Measurements from ENCODE around the gene AIP.

AIP gene

DNA sequence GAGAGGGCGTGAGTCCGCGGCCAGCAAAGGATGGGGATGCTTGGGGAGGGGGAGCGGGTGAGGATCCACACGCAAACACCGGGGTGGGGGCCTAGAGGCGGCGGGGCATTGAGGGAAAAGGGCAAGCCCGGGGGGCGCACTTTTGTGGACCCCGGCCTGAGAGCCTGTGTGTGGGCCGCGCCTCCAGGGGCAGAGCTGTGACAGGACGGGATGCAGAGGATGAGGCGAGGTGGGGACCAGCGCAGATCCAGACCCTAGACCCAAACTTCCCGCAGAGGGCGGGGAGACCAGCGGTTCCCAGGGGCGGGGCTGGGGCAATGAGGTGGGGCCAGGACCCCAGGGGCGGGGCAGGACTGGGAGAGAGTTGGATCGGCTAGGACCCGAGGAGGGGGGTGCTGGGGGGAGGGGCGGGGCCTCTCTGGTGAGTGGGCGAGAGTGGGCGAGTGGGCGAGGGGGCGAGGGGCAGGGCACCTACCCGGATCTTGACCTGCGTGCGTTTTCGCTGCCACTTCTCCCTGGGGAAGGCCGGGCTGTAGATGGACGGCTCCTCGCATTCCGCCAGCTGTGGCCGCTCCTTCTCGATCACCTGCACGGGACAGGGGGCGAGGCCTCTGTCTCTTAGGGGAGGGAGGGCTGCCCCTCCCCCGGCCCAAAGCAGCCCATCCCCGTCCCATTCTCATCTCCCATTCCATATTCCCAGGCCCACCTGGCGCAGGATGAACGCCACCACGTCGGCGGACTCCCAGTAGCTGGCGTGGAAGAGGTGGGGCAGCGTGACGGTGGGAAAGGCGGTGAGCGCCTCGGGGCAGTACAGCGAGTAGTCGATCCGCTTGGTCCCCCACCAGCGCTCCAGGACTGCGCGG lies 11.8 kb downstream of the AIP start:
- FAIRE-seq = no peak

DNA sequence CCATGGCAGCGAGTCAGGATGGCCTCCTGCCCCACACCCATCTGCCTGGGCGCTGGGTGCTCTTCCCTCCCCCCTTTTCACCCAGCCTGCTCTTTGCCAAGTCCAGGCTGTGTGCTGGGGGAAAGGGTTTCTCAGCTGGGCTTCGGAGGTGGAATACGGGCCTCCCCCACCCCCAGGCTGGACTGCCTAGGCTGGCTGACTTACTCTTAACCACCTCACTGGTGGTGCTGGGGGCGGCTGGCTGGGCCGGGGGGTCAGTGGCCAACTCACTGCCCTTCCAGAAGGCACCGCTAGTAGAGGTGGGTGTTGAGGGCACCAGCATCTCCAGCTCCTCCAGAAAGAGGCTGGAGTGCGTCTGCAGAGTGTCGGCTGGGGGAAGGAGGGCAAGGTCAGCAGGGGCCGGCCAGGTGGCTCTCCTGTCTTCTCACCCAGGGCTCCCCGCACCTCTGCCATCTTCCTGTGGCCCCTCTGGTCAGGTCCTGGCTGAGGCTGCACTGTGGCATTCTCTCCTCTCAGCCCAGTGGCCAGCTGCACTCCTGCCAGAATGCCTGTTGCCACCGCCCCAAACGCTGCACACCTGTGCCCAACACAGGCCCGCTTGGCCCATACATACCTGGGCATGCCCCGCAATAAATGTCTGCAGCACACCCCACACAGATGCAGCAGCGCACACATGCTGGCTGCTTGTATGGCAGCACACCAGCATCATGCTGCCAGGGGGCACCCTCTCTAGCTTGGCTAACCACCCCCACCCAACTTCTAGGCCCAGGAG lies 12.6 kb downstream of the AIP start:
- no peak for FAIRE-seq

DNA sequence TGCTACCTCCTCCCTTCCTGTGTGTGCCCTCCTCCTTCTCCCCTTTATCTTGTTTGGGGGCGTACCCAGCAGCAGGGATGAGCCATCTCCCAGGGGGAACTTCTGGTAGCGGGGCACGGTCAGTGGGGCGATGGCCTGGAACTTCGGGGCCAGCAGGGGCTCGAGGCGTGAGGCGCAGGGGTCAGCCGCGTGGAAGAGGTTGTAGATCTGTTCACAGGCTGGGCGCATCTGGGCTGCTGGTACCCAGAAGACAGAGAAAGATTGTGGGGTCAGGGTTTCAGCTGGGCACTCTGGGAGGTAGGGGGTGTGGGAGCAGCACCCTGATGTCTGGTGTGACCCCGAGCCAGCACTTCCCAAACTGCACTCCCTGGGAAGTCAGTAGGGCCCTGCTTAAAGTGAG lies 13.3 kb downstream of the AIP start:
- FAIRE-seq = no peak

DNA sequence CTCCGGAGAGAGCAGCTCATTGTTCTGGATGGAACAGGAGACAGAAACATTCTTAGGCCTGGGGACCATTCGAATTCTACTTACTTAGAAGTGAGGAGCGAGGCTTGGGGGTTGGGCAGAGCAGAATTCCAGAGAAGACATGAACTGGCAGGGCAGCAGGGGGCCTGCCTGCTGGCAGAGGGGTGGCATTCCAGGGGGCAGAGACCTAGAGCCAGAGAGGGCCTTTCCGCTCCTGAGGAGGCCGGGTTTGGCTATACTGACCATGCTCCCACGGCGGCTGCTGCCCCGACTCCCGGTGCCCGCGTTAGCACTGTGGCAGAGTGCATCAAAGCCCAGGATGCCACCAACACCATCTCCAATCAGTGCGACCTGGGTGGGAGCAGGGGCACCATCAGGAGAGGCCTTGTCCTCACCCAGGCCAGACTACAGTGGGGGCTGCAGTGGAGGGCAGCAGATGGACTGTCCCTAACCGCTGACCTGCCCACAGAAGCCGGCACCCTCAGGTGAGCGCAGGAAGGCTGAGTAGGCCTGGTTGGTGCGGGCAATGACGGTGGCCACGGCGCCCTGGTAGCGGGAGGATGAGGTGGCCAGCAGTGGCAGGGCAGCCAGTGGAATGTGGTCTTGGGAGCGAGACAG lies 14.9 kb downstream of the AIP start:
- FAIRE-seq = no peak

DNA sequence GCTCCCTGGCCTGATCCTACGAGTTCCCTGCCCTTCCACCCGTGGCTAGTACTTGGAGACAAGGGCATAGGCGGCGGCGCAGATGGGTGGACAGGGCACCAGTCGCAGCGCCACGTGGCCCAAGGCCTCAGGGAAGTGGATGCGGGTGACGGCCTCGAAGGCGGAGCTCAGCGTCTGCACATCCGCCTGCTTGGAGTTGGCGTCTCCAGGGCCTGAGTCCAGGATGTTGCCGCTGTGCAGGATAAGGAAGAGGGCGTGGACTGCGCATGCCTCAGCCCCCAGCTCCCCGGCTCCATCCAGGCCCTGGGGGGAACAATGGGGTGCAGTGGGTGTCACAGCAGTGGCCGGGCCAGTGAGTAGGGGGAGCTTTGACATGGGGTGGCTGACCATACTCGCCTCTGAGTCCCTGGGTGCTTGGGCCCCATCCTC lies 15.7 kb downstream of the AIP start:
- no peak for FAIRE-seq

DNA sequence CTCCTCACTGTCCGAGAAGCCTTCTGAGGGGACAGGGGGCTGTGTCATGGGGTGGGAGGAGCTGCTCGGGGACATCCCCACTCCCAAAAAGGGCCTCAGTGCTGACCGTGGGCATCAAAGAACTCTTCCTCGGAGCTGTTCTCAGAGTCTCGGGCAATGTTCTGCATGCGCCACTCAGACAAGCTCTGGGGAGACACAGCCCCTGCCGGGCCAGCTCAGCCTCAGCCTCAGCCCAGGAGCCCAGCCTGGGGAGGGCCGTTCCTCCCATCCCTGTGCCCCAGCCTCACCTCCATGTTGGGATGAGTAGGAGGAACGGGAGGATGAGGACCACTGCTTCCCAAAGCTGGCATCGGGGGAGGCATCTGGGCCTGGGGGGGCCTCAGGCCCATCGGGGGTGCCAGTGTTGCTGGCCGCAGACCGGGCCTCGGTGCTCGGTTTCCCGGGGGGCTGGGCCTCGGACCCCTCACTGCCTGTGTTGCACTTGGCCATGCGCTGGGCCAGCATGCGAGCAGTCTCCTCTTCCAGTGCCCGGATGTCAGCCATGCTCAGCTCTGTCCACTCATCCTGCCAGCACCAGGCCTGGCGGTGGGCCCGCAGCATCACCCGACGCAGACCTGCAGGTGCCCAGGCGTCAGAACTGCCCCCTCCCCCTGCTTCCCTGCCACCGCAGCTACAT lies 17.1 kb downstream of the AIP start:
- FAIRE-seq = no peak

DNA sequence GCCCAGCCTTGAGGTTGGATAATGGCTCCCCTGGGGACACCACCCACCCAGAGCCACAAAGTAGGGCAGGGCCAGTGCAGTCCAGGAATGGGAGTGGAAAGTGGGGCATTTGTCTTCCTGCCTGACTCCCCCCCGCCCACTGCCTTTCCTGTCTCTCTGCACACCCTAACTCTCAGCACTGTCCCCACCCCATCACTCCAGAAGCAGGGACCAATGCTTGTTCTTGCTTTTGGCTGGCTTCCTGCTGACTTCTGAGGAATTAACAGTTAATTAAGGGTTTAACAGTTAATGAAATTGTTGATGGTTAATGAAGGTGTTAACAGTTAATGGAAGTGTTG lies 17.6 kb downstream of the AIP start:
- FAIRE-seq = no peak

DNA sequence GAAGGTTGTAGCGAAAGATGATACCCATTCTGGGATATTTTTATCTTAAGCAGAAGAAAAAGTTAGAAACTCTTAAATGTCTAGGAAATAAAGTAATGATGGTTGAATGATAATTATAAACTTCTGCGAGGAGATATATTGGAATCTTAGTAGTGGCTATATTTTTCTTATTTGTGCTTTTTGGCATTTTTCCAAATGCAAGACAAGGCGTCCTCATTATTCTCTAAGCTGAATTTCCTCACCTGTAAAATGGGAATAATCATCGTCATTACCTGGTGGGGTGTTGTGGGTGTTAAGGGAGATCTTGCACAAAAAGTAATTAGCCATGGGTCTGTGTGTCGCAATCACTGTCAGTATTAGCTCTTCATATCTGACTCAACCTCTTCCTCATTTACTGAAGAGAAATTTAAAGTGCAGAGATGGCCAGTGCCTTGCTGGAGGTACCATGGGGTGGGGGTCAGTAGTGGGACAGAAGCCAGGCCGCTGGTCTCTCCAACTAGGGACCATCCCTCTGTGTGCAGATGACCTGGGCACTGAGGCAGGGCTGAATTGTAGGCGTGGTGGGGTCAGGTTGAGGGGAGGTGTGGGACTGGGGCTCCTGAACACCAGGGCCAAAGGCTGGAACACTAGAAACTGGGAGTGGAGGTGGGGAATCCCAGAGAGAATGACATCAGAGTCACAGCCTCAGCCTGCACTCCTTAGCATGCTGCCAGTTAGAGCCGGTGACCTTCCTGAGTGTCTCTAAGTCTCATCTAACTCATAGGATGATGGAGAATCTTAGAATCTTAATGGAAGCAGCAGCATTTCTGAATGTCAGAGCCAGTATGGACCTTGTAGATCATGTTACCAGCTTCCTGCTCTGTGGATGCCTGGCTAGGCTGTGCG lies 18.2 kb downstream of the AIP start:
- no peak for FAIRE-seq

DNA sequence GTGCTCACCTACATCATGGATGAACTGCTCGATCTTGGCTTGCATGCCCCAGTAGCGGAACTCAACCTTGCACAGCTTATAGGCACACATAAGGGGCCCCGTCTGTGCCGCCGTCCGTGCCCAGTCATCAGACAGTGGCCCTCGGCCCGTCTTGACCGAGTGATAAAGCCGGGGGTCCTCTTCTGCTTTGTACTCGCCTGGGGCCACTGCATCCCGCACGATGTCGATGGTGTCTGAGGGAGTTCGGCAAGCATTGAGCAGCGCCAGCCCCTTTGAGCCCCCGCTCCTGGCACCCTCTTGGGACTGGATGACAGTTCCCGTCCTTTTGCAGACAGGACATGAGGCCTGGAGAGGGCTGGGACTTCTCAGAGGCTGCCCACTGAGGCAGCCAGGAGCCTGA lies 19.0 kb downstream of the AIP start:
- no peak for FAIRE-seq

DNA sequence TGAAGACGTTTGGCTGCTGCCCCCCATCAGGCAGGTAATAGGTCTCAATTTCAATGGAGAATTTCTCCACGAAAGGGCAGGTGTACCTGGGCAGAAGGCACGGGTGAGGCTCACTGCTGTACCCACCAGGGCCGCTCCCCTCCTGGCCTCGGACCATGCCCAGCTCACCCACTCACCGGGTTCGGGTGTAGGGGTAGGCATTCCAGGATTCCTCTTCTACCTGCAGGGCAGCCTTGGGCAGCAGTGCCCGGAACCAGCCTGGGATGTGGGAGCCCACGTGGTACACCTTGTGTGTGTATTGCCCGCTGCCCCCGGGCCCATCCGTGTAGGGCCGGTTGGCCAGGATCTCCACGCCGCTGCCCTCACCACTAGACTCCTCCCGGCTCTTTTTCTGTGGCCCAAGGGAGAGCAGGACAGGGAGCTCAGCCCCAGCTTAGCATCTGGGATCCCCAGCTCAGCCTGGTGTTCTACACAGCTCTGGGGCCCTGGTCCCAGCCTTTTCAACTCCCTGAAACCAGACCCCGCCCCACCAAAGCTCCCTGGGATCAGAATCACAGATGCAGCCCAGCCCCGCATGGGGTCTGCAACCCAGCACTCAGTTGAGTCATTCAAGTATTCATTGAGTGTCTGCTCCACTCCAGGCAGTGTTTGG lies 19.6 kb downstream of the AIP start:
- FAIRE-seq = no peak

DNA sequence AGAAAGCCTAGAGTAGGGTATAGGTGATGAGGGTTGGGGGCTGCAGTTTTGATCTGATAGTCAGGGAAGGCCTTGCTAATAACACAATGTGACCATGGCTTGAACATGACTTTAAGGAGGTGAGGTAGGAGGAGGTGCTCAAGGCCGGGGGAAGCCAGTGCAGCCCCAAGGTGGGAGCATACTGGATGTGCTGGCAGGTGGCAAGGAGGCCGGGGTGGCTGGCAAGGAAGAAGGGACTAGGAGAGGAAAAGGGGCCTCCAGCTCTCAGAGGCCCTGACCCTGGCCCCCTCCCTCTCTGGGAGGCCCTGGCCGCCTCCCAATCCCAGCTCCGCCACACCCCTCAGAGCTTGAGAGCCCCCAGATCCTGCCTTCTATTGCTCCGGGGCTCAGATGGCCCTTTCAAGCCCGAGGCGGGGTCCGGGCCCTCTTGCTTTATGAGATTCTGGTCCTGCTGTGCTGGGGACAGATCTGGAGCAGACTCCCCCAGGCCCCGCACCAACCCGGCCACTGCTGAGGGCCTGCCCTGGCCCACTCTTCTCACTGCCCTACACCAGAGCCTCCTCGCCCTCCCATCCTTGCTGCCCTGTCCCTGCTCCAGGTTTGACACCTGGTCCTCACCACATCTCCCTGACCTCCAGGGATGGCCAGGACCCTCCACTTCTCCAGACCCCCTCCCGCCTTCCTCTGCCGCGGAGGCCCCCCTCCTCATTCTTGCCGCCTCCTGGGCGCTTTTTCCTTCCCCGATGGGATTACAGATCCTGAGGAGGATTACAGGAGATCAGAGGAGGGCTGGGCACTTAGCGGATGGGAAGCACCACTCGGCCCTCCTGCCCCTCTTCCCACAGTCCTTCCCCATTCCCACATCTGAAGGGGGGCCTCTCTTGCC lies 20.5 kb downstream of the AIP start:
- FAIRE-seq = no peak

DNA sequence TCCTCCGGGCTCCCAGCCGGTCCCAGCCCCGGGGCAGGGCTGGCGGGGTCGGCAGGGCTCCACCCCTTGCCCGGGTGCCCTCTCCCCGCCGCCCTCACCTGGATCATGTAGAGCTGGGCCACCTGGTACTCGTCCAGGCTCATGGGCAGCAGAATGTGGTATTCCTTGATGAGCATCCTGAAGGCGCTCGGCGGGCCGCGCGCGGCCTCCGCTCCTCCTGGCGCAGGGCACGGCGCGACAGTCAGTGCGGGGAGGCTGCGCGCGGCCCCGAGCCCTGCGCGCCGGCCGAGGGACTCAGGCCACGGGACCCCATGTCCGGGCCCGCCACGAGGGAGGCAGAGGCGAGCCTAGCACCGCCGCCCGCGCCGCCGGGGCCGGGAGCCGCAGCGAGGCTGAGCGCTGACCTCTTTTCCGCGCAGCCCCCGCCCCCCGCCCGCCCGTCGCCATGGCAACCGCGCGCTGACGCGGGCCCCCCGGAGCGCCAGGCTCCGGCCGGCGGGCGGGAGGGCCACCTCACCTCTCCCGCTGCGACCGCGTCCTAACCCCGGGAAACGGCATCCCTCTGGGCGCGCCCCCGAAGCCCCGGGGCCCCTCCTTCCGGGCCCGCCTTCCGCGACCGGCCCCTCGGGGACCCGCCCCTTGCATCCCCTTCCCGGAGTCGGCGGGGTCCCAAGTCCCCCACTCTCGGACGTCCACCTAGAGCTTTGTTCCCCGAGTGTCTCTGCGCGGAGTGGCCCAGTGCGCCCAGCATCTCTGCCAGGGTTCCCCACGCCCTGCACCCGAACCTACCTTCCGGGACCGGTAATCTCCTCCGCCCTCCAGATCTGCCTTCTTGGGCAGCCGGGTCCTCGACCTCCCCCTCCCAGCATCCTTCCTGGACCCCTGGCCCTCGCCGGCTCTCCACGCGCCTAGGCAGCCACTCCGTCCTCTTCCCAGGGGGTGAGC lies 21.5 kb downstream of the AIP start:
- FAIRE-seq = no peak

DNA sequence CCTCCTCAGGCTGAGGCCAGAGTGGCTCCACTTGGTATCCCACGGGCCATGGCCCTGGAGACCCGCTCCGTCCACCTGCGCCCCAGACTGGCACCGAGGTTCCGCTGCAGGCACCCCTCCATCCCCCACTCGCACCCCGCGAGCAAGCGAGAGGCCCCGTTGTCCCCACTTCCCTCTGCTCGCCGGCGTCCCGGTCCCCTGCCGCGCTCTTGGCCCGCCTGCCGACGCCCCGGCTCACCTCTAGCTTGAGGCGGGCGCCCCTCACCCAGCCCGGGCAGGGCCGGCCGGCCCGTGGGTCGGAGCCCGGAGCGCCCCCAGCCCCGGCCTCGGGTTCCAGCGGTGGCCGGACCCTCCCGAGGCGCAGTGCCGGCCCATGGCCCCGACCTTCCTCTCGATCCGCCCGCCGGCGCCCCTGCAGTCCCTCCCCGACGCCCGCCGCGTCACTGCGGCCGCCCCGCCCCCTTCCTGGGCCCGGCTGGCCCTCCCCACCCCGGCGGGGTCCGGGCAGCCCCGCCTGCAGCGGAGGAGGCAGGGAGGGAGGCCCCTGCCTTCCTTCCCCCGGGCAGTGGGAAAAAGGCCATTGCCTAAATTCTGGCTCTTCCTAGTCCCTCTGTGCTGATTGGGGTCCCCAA lies 22.2 kb downstream of the AIP start, which contains the start of gene PITPNM1:
Gene PITPNM1 (minus strand): TSS at position 414 of the 632 bp plus-strand sequence. CDS start 1,183 bp downstream, outside the sequence.
- FAIRE-seq = no peak

DNA sequence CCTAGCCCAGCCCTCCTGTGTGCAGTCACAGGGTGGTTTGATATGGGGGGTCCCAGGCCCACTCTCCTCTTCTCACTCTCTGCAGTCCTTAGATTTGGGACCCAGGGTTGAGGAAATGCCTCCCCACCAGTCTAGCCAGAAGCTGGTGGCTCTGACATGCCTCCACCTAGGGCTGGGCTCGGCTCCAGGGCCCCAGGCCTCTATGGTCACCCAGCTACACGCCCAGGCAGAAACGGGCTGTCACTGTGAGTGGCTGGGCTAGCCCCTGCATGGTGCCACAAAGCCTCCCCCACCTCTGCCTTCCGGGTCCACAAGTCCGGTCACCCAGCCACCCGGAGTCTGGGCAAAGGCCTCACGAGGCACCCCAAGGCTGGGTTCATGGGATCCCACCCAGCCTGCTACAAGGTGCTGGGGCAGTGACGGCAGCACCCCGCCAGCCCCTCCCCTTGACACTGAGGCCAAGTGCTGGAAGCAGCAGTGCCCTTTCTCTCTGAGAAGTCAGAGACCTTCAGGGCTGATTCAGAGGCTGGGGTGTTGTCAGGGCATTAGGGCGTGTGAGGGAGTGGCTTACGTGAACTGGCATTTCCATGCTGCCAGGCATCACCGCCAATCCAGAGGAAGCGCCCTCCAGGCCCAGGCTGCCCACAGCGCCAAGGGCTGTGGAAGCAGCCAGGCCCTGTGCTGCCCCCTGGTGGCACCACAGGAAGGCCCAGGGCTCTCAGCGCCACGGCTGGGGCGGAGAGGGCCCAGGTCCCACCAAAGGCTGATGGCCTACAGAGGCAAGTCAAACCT lies 23.0 kb downstream of the AIP start:
- FAIRE-seq = no peak

DNA sequence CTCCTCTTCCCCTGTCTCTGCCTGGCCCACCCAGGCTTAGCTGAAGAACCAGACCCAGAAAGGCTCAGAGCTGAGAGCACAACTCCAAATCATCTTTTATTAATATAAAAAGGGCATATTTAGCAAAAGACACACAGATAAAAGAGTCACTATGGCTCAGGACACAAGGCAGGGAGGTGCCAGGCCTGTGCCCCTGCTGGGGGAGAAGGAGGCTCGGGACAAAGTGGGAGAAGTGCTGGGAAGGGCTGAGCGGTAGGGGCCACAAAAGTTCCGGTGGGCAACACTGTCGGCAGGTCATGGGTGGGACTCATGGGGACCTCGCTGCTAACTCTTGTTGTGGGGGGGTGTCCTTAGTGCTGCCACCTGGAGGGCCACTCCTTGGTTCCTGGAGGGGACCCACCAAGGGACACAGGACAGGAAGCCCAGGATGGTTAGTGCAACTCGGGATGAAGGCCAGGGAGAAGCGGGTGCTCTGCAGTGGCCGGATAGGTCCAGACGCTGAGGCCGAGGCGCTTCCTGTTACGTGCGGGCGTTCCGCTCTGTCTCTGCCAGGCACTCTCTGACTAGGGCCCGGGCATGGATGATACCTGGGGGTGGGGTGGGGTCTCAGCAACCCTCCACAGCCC lies 23.7 kb downstream of the AIP start:
- FAIRE-seq = no peak

DNA sequence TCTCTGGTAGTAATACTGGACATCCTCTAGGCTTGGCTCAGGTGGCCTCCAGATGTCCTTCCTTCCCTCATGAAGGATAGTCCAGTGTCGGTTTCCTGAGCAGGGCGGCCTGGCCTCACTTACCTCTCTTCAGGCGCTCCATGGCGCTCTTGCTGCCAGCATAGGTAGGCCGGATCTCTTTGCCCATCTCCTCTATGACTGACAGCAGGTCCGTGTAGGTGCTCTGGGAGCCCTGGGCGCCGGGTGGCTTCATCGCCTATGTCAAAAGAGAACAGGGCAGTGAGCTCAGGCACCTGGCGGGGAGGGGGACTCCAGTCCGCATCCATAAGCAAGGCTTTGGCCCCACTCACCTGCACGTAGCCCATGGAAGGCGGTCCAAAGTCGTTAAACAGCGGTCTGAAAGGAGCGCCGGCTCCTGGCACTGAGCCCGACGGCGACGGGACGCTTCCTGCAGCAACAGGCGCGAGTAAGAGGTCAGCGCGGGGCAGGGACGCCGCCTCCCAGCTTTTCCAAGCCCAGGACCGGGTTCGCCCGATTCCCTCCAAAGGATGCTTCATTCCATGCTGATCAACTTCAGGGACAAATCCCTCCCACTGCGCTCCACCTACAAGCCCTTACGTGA lies 24.5 kb downstream of the AIP start:
- FAIRE-seq = no peak
